HG02840 (cell line): ENCODE measurements around the gene ZFX.

Experiments
- ATAC-seq: cut with Tn5 transposase; IDR thresholded peaks from one replicate; pipeline ENCODE4 v1.9.1; 2021; ENCODE audit warnings: mild to moderate bottlenecking, moderate library complexity, moderate number of reproducible peaks; ENCODE audit not compliant: unreplicated experiment, low FRiP score

The ZFX gene

DNA sequence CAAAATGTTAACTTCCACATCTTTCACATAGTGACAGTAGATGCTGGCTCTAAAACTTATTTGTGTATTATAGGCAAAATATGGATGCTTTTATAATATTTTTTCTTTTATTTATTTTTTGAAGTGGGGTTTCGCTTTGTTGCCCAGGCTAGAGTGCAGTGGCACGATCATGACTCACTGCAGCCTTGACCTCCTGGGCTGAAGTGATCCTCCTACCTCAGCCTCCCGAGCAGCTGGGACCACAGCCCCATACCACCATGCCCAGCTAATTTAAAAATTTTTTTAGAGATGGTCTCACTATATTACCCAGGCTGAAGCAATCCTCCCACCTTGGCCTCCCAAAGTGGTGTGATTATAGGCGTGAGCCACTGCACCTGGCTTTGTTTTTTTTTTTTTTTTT, 48.6 kb downstream of the ZFX start:
- no peak for ATAC-seq

DNA sequence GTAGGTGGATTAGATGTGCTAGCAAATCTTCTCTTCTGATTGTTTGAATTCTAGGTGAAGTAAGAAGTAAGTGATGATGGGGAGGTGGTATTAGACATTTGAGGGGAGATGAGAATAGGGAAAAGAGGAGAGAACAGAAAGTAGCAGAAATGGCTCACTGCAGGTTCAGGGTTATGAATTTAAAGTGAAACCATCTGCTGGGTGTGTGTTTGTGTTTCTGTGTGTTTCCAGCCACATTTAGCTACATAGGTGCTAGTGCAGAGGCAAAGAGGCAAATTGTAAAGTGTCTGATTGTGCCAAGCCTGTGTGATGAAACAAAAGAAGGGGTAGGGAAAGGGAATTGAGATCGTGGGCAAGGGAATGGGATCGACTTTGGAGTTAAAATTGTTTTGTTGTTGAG, 50.6 kb downstream of the ZFX start:
- ATAC-seq: no peak

DNA sequence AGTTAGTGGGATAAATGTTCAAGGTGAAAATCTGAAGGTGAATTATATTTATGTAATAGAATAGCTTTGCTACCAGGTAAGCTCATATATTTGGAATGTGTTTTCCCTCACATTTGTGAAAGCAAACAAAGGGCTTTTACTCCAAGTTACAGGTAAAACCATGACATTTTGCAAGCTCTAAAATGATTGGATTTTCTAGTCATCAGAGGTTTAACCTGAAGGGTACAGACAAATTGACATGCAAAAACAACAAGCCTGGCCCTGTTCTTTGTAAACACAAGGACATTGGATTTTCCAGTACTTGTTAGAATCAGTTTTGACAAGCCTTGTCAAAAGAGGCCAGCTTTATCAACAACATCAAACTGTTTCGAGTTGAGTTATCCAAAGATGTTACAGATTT, 51.7 kb downstream of the ZFX start:
- no peak for ATAC-seq

DNA sequence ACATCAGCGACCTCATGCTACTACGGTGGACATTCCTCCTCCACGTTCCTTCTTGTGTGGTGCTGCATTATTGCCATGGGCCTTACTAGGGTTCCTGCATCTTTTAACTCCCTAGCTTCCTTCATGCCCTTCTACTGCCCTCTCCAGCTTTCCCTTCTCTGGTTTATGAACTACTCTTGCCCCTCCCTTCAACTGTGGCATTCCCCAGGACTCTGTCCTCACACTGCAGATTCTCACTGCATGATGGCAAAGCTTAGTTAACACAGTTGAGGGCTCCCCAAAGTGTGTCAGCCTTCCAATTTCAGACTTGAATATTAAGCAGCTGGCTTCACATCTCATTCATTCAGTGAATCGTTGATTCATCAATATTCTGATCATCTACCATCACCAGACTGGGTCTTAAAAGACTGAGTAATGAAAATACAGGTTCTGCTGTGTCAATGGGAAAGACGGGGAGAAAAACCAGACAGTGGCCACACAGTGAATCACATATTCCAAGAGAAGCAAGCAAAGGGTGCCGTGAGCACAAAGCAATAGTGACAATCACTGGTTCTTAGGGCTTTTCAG, 53.0 kb downstream of the ZFX start:
- ATAC-seq: no peak

DNA sequence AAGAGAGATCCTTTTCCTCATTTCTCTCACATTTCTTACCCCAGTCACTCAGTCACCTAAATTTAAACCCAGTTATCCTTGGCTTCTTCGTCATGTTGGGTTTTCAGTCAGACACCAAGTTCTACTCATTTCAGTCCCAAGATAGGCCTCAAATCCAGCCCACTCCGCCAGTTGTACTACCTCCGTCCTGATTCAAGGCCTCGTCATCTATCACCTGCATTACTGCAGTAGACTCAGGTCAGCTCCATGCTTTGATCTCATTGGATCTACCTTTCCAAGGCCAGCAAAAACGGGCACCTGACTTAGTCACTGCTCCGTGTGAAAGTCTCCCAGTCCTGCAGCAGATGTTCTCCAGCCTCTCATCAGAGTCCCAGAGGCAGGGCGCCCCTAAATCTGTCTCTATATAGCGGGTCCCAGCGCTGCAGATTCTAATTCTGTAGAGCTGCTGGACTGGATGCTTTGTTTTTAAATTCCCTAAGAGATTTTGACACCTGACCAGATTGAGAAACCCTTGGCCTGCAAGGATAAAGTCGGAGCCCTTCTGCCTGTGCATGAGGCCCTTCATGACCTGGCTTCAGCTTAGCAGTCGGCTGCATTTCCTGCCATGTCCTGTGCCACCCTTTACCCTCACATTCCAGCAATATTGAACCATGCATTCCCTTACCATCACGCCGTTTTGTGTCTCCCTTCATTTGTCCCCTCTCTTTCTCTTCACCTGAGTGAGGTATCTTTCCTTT, 53.7 kb downstream of the ZFX start:
- ATAC-seq: no peak

DNA sequence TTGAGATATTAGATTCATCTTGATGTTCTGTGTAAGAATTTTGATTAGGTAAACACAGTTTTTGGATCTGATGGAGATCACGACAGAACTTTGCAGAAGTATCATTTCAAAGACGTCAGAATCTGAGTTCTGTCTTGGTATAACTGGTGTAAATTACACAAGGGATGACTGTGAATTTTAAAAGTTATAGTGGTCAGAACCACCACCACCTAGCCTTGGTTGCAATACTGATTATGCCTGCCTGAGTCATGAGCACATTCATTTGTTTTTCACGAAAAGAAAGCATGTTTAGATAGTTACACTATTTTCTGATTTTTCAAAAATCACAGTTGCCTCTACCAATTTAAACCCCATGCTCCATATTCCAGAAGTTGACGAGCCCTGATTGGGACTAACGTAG, 54.8 kb downstream of the ZFX start:
- no peak for ATAC-seq

DNA sequence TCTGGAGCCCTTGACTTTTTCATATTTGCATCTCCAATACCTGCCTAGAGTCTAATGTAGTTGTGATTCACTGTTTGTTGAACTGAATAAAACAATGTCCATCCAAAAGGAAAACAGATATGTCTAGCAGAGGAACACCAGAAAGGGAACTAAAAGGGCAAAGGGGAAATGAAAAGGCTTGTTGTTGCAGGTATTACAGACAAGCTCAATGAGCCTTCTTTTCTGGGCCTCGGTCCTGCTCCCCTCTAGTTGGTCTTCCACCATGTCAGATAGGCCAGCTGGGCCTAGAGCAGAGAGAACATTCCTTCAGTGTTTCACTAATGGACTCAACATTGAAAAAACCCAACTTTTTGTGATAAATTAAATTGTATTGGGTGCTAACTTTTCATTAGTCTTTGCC, 55.4 kb downstream of the ZFX start:
- ATAC-seq: no peak

DNA sequence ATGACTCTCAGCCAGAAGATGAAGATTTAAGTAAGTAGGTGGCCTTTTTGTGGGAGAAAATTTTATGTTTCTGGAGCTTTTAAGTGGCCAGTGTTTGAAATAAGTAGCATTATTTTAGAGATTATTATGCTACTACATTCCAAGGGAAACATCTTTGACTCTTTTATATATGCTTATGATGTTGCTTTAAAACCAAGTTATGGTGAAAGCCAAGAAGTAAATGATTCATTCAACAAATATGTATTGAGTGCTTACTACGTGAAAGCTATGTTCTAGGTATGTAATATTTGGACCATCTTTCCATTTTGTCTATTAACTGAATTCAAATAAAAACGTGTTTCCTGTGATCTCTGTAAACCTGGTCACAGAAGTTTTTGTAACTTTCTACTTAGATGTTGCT, 58.3 kb downstream of the ZFX start:
- no peak for ATAC-seq

DNA sequence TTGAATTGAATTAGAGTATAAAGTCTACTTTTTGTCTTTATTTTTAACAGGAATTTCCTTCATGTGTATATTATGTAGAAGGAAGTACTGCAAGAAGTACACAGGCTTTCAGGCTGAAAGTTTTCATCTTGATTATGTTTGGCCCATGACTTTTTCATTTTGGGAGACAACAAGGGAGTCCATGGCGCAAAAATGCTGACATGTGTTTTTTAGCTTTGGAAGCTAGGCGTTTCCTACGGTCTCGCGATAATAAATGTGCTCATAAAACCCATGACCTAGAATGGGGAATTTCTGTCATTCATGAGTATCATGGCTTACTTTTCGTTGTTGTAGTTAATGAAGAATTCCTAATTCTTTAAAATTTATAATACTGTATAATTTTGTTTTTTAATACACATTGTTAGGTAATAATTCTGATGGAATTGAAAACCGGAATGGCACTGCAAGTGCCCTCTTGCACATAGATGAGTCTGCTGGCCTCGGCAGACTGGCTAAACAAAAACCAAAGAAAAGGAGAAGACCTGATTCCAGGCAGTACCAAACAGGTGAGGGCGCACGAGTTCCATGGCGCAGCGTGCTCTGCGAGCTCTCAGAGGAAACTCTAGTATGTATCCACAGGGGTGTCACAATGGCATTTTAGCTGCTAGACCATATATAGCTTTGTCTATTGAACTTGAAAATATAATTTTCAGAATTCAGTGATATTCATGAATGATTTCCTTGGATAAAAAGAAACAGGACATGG, 59.1 kb downstream of the ZFX start:
- no peak for ATAC-seq

DNA sequence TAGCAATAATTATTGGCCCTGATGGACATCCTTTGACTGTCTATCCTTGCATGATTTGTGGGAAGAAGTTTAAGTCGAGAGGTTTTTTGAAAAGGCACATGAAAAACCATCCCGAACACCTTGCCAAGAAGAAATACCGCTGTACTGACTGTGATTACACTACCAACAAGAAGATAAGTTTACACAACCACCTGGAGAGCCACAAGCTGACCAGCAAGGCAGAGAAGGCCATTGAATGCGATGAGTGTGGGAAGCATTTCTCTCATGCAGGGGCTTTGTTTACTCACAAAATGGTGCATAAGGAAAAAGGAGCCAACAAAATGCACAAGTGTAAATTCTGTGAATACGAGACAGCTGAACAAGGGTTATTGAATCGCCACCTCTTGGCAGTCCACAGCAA, 60.7 kb downstream of the ZFX start:
- no peak for ATAC-seq

DNA sequence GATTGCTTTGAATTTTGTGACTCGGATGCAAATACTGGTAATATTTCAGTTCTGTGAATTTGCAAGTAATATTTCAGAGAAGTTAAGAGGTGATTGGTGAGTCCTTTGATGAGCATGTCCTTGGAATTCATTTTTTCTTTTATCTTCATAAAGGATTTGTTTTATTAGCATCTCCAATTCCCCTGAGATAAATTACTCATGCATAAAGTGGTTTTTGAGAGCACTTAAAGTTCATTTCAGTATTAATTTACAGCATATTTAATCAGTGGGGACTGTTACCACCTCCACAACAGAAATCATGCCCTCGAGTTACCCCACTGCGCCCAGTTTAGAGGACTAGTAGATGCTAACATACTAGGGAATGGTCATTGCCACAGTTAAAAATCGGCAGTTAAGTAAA, 65.0 kb downstream of the ZFX start:
- ATAC-seq: no peak

DNA sequence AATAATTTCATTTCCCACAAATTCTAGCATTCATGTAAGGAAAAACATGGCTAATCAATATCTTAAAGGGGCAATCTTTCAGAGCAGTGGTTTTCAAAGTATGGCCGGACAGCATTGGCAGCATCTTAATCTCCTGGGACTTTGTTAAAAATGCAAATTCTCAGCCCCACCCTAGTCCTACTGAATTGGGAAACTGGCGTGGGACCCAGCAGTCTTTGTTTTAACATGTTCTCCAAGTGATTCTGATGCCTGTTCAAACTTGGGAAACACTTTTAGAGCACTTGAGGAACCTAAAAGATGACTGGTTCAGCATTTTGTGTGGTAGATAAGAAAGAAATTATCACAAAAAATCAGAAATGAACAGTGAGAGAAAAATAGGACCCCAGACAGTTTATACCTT, 65.7 kb downstream of the ZFX start:
- ATAC-seq: no peak

DNA sequence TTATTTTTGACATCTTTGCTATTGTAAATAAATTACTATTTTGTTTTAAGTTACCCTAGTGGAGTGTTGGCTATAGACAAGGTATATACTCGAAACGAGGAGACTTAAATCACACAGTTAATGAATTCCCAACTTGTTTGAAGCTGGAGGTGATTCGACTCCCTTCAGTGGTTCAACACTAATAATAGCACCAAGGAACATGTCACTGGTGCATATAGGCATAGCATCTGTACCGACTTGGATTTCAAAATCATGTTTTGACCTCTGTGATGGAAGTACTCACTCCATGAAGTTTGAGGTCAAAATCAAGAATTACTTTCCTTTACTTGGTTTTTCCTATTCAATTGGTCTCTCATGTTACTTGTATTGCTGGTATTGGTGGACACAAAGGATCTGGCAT, 66.5 kb downstream of the ZFX start:
- no peak for ATAC-seq

DNA sequence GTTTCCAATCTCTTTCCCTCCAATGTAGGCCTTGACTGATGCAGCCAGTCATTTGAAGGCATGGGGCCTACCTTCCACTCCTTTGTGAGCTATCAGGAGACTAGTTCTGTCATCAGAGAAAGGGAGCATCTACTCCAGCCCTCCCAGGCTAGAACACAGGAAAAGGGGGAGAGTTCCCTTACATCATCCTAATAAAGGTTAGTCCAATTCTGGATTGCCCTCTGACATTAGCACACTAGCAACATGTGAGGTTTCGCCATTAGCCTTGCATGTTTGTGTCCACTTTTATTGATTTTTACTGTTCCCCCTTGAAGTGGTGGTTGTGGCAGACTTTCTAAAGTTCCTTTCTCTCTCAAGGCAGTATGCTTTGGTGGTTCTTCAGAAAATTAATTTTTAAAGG, 67.3 kb downstream of the ZFX start:
- no peak for ATAC-seq

DNA sequence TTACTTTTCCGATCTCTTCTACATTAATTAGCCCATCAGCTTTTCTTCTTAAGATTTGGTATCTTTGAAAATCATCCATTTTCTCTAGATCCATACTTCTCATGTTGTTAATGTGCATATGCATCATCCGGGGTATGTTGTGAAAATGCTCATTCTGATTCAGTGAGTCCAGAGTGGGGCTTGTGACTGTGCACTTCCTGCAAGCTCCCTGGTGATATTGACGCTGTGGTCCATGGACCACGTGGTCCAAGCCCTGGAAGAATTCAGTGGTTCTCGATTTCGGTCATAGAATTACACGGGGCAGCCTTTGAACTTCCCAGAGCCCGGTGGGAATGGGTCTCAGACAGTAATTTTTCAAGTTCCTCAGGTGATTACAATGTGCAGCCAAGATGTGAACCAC, 69.8 kb downstream of the ZFX start:
- no peak for ATAC-seq

DNA sequence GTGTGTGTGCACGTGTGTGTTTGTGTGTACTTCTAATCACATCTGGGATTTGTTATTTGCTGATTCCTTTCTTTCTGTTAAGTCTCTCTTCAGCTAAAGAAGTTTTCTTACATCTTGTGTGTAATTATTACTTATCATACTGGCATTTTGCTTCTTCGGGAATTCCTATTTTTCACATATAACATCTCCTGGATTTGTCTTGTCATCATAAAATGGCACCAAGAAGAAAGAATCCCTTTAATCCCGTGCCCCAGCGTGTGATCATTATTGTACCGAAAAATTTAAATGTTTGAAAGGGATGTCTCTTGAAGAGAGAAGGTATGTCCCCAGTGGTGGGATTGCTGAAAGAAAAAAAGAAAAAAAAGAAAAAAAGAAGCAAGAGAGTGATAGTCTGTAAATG, 72.3 kb downstream of the ZFX start:
- no peak for ATAC-seq

DNA sequence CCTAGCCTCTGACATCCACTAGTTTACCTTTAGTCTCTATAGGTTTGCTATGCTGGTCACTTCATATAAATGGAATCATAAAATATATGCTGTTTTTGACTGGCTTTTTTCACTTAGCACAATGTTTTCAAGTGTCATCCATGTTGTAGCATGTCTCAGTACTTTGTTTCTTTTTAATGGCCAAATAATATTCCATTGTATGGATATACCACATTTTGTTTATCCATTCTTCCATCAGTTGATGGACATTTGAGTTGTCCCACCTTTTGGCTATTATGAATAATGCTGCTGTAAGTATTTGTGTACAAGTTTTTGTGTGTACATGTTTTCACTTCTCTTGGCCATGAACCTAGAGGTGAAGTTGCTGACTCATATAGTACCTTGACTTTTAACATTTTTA, 75.7 kb downstream of the ZFX start:
- no peak for ATAC-seq

DNA sequence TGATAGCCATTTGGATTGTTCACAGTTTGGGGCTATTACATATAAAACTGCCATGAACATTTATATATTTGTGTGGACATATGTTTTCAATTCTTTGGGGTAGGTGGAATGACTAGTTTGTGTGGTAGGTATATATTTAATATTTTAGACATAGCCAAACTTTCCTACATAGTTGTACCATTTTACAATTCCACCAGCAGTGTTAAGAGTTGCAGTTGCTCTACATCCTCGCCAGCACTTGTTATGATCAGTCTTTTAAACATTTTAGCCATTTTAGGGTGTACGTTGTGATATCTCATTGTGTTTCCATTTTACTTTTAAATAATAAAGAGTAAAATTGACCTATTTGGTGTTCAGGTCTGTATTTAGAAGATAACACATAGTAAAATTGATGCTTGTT, 76.6 kb downstream of the ZFX start:
- no peak for ATAC-seq

DNA sequence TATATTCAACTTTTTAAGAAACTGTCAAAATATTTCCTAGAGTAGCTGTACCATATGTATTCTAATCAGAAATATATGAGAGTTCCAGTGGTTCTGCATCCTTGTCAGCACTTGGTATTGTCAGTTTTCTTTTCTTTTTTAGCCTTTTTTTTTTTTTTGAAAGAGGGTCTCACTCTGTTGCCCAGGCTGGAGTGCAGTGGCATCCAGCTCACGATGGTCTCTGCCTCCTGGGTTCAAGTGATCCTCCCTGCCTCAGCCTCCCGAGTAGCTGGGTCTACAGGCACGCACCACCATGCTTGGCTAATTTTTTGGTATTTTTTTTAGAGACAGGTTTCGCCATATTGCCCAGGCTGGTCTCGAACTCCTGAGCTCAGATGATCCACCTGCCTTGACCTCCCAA, 79.1 kb downstream of the ZFX start:
- no peak for ATAC-seq

DNA sequence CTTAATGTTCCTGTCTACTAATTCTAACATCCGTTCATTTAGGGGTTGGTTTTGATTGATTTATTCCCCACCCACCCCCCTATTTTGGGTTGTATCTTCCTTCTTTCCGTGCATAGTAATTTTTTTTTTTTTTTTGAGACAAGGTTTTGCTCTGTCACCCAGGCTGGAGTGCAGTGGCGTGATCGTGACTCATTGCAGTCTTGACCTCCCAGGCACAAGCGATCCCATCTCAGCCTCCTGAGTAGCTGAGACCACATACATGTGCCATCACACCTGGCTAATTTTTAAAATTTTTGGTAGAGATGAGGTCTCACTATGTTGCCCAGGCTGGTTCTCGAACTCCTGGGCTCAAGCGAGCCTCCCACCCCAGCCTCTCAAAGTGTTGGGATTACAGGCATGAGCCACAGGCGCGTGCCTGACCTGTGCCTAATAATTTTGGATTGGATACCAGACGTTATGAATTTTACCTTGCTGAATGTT, 79.9 kb downstream of the ZFX start:
- no peak for ATAC-seq

DNA sequence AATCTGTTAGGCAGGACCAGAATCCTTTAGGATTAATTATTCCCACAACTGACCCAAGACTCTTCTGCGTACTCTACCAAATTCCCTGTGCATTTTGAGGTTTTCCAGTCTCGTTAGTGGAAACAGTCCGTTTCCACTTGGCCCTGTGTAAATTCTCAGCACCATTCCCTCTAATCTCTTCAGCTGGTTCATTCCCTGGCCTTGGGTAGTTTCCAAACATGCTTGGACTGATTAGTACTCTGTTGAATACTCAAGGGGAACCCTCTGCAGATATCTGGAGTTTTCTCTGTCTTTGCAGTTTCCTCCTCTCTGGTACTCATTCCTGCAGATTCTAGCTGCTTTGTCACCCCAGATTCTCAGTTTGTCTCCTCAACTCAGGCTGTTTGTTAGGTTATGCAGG, 80.4 kb downstream of the ZFX start:
- no peak for ATAC-seq

DNA sequence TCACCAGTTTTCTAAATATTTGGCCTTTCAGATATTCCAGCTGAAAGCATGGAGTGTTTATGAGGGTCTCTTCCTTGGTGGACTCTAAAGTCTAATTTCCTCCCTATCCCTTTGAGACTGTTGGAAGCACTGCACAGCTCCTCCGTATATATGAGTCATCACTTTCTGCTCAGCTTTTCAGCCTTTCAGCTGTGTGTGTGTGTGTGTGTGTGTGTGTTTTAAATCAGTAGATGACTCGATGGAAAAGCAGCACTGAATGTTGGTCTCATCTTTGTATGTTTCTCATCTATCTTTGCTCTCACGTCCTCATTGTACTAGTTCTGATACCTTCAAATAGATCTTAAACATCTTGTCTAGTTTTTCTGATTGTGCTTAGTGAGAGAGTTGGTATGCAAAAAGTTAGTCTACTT, 81.6 kb downstream of the ZFX start:
- ATAC-seq: no peak
